ENCODE results near the gene SLC27A1.
"Not testable (repeated sequence)": the region's sequence is repeated elsewhere in the genome, so short reads cannot be mapped to it uniquely, and the experiment has no call there.

SLC27A1 gene

DNA sequence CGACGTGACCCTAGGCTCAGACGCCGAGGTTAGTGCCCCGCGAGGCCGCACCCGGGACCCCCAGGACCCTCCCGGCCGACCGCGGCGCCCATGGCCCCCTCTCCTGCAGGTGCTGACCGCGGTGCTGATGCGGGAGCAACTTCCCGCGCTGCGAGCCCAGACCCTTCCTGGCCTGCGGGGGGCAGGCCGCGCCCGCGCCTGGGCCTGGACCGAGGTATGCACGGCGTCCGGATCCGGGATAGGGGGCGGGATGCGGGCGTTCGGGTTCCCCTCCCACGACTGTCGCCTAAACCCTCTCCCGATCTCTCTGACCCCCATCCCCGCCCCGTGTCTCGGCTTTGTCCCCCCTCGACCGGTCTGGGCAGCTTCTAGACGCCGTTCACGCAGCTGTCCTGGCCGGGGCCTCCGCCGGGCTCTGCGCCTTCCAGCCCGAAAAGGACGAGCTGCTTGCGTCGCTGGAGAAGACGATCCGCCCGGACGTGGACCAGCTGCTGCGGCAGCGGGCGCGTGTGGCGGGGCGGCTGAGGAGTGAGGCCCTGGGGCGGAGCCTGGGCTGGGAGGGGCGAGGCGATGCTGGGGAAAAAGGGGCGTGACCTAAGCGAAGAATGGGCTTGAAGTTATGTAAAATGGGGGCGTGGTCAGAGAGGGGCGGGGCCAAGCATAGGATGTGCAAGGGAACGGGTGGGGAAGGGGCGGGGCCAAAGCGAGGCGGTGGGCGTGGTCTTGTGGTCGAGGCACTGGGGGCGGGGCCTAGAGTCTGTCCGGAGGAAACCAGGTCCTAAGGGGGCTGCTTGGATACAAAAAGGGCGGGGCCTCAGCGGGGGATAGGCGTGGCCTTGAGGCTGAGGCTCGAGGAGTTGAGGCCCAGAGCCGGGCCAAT is 69.2 kb downstream of the SLC27A1 start:
- peak; percentile 96 for DNase-seq
- TF ChIP-seq POLR2A (IDR thresholded peaks at IDR 0.05; ENCODE audit: low read length) (no peak), GATA1 (IDR thresholded peaks at IDR 0.05; ENCODE audit: low read depth, low read length) (no peak)

DNA sequence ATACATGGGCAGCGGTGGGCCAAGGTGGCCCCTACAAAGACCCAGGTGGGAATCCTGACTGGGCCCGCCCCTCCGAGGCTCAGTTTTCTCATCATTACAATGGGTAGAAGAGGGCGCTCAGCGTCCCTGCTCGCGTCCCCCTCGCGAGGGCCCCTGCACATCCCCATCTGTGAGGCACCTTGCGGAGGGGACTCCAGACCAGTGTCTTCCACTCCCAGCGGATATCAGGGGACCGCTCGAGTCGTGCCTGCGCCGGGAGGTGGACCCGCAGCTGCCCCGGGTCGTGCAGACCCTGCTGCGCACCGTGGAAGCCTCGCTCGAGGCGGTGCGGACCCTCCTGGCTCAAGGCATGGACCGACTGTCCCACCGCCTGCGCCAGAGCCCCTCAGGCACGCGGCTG is 69.8 kb downstream of the SLC27A1 start:
- no peak for TF ChIP-seq GATA1 (IDR thresholded peaks at IDR 0.05; ENCODE audit: low read depth, low read length)
- TF ChIP-seq POLR2A (IDR thresholded peaks at IDR 0.05; ENCODE audit: low read length) = no peak
- no peak for DNase-seq

DNA sequence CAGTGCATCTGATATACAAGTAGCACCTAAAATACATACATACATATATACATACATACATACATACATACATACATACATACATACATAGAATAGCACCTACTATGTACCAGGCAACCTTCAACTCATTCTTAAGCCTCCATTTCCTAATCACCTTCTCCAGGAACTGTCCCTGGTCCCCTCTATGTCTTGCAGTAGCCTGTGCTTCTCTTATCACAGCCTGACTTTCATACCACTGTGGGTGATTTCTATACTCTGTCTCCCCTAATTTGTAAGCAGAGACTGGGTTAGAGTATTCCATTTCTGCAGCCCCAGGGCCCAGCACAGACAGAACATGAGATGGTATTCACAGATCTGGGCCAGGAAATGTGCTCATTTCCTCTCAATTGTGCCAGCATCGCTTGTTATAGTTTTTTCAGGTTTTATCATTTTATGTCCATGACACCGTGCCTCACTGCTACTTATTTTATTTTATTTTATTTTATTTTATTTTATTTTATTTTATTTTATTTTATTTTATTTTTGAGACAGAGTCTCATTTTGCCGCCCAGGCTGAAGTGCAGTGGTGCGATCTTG is 70.9 kb downstream of the SLC27A1 start:
- TF ChIP-seq GATA1 (IDR thresholded peaks at IDR 0.05; ENCODE audit: low read depth, low read length) = no peak
- no peak for TF ChIP-seq POLR2A (IDR thresholded peaks at IDR 0.05; ENCODE audit: low read length)
- peak in 1 of 2 experiments; percentile 37 for DNase-seq

DNA sequence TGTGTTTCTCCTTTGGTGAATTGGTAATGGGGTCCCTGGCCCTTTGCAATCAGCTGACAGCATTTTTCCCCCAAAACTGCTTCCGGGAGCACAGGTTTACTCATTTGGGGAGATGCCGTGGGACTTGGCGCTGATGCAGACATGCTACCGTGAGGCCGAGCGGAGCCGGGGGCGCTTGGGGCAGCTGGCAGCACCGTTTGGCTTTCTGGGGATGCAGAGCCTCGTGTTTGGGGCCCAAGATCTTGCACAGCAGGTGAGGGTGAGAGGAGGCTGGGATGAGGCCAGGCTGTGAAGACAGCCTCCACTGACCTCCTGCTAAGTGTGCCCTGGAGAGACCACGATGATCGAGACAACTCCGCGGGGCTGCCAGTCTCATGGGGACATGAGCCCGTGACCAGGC is 71.7 kb downstream of the SLC27A1 start:
- TF ChIP-seq GATA1 (IDR thresholded peaks at IDR 0.05; ENCODE audit: low read depth, low read length) (no peak), POLR2A (IDR thresholded peaks at IDR 0.05; ENCODE audit: low read length) (no peak)
- no peak for DNase-seq

DNA sequence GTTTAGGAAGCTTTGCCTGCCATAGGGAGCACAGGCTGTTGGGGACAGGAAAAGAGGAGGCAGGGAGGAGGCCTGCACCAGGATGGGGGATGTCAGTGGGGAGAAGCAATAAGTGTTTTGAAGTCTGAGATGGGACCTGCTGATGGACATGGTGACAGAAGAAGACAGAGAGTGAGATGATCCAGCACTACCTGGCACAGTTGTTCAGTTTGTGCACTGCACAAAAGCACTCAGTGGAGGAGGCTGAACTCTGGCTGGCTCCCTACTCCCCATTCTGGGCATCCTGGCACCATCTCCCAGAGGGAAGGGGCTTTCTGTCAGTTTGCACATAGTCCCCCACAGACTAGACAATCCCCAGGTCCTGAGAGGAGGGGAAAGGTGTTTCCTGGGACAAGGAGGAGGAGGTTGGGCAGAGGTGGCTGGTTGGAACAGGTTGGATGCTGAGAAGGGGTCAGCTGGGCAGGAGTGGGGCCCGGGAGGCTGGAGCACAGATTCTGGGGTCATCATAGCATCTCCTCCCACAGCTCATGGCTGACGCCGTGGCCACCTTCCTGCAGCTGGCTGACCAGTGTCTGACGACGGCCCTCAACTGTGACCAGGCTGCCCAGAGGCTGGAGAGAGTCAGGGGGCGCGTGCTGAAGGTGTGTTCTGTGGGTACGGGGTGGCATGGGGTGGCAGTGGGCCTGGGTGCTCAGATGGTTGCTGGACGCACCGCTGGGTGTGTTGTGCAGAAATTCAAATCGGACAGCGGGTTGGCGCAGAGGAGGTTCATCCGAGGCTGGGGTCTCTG is 72.7 kb downstream of the SLC27A1 start:
- TF ChIP-seq GATA1 (IDR thresholded peaks at IDR 0.05; ENCODE audit: low read depth, low read length) (no peak), POLR2A (IDR thresholded peaks at IDR 0.05; ENCODE audit: low read length) (no peak)
- DNase-seq = no peak

DNA sequence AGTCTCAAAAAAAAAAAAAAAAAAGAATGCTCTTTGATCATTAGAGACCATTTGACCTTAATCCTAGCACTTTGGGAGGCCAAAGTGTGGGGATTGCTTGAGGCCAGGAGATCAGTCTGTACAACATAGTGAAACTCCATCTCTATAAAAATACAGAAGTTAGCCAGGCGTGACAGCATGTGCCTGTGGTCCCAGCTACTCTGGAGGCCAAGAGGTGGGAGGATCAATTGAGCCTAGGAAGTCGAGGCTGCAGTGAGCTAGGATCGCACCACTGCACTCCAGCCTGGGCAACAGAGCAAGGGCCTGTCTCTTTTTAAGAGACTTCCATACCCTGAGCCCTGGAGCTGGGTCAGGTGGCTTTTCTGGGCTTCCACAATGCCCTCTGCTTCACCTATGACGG is 73.7 kb downstream of the SLC27A1 start:
- no peak for DNase-seq

DNA sequence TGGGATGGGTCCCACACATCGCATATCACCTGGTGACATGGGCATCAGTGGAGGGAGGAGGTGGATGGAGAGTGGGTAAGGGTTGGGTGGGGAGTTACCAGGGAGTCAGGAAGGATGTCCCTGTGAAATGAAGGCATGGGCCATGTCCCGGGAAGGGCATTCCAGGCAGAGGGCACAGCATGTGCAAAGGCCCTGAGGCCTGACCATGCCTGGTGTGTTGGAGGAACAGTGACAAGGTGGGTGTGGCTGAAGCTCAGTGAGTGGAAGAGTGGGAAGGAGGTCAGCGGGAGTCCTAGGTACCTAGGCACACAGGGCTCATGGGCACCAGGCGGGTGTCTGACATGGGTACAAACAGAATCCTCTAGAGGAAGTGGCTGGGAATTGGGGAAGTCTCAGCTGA is 74.1 kb downstream of the SLC27A1 start:
- no peak for DNase-seq
- TF ChIP-seq POLR2A (IDR thresholded peaks at IDR 0.05; ENCODE audit: low read length) (no peak), GATA1 (IDR thresholded peaks at IDR 0.05; ENCODE audit: low read depth, low read length) (no peak)

More for the DNA sequence above, 73.7 kb downstream of the SLC27A1 start:
- TF ChIP-seq POLR2A (IDR thresholded peaks at IDR 0.05; ENCODE audit: low read length) = no peak
- TF ChIP-seq GATA1 (IDR thresholded peaks at IDR 0.05; ENCODE audit: low read depth, low read length) = no peak

DNA sequence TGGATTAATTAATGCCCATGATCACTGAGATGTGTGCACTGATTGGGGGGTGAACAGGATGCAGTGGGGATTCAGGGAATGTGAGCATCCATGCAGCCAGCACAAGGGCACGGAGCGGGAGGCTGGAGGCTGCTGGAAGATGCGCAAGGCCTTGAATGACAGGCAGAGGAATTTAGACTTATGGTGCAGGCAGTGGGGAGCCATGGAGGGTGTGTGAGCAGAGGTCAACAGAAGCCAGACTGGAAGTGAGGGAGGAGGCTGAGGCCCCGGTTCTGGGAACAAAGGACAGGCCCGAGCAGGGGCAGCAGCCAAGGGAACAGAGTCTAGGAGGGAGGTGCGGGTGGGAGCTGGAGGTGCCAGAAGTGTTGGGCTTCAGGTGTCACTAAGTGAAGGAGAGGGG is 77.8 kb downstream of the SLC27A1 start:
- DNase-seq = no peak
- TF ChIP-seq GATA1 (IDR thresholded peaks at IDR 0.05; ENCODE audit: low read depth, low read length) (no peak), POLR2A (IDR thresholded peaks at IDR 0.05; ENCODE audit: low read length) (no peak)

DNA sequence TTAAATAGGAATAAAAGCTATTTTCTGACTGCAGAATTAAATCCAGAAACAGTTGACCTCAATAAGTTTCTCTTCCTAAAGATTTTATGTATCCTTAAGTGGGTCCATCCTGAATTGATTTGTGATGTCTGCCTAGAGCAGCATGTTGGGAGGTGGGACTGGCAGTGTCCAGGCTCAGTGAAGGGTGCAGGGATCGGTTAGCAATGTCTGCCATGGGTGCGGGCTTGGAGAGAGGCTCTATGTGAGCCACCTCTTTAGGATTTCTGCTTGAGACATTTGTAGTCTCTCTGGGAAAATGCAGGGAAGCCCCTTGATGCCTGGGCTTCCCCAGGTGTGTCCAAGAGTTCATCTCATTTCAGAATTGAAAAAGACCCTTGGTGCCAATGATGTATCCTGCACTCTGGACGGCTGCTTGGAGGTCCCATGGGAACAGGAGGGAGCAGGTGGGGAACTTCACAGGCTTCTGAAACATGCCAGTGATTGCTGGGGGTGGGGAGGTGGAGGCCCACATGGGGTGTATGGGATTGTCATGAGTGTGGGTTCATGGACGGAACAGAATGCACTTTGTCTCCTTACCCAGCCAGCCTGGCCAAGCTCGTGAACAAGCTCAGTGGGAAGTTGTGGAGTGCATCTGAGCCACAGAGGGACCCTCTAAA is 78.9 kb downstream of the SLC27A1 start:
- no peak for TF ChIP-seq POLR2A (IDR thresholded peaks at IDR 0.05; ENCODE audit: low read length)
- no peak for TF ChIP-seq GATA1 (IDR thresholded peaks at IDR 0.05; ENCODE audit: low read depth, low read length)
- no peak for DNase-seq

DNA sequence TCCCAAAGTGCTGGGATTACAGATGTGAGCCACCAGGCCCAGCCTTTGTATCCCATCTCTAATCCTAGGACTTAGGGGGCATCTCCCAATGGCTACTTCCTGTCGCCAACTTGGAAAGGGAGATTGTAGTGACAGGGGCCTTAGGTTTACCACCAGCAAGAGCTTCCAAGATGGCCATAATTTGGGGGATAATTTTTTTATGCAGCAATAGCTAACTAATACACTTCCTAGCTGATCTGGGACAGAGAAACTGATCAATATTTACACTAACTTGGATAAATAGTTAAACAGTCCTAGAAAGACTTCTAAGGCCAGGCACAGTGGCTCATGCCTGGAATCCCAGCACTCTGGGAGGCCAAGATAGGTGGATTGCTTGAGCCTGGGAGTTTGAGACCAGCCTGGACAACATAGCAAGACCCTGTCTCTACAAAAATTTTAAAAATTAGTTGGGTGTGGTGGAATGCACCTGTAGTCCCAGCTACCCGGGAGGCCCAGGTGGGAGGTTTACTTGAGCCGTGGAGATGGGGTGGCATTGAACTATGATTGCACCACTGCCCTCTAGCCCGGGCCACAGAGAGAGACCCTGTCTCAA is 79.8 kb downstream of the SLC27A1 start:
- no peak for DNase-seq
- TF ChIP-seq POLR2A (IDR thresholded peaks at IDR 0.05; ENCODE audit: low read length) (no peak), GATA1 (IDR thresholded peaks at IDR 0.05; ENCODE audit: low read depth, low read length) (no peak)

DNA sequence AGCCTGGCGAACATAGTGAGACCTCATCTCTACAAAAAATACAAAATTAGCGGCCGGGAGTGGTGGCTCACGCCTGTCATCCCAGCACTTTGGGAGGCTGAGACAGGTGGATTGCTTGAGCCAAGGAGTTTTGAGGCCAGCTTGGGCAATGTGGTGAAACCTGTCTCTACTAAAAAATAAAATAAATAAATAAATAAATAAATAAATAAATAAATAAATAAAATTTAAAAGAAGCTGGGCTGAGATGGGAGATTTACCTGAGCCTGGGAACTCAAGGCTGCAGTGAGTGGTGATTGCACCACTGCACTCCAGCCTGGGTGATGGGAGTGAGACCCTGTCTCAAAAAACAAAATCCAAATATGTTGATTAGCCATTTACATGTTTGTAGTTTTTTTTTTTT is 82.4 kb downstream of the SLC27A1 start:
- not testable (repeated sequence) for DNase-seq

DNA sequence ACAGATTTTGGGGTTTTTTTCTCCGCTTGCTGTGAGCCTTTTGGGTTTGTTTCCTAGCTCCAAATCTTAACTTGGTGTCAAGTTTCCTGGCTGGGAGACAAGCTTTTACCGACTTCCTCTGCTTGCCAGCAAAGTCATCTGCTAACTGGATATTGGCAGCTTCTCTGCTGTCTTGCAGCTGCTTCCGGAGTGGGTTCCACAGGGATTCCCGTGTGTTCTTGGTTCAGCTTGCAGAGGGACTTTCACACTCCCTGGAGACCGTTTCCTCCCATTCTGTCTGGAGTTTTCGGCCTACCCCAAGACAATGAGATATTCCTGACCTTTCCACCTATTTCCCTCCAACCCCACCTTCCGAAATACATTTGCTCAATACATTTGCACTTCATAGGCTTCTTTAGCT is 82.9 kb downstream of the SLC27A1 start:
- DNase-seq = no peak
- TF ChIP-seq GATA1 (IDR thresholded peaks at IDR 0.05; ENCODE audit: low read depth, low read length) (no peak), POLR2A (IDR thresholded peaks at IDR 0.05; ENCODE audit: low read length) (no peak)

DNA sequence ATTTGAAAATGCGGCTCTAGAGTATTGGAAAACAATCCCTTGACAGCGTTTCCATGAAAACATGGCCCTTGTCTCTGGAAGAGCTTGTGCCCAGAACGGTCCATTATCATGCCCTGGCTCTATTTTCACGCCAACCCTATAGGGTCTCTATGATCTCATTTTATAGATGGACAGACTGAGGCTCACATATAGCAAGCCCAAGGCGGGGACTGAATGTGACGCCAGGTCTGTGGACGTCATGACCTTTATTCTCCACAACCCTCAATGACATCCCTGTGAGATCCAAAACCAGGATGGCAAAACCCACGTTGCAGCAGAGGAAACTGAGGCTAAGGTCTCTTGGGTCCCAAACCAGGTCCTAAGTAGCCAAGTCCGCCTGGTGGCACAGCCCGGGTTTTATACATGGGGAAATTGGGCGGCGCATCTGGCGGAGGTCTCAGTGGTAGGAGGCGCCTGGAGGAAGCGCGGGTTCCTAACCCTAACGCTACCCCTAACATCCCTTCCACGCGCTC is 84.7 kb downstream of the SLC27A1 start:
- TF ChIP-seq POLR2A (IDR thresholded peaks at IDR 0.05; ENCODE audit: low read length) (no peak), GATA1 (IDR thresholded peaks at IDR 0.05; ENCODE audit: low read depth, low read length) (no peak)
- DNase-seq = no peak
